ENCODE data around the gene ZNF266.

Gene ZNF266

DNA sequence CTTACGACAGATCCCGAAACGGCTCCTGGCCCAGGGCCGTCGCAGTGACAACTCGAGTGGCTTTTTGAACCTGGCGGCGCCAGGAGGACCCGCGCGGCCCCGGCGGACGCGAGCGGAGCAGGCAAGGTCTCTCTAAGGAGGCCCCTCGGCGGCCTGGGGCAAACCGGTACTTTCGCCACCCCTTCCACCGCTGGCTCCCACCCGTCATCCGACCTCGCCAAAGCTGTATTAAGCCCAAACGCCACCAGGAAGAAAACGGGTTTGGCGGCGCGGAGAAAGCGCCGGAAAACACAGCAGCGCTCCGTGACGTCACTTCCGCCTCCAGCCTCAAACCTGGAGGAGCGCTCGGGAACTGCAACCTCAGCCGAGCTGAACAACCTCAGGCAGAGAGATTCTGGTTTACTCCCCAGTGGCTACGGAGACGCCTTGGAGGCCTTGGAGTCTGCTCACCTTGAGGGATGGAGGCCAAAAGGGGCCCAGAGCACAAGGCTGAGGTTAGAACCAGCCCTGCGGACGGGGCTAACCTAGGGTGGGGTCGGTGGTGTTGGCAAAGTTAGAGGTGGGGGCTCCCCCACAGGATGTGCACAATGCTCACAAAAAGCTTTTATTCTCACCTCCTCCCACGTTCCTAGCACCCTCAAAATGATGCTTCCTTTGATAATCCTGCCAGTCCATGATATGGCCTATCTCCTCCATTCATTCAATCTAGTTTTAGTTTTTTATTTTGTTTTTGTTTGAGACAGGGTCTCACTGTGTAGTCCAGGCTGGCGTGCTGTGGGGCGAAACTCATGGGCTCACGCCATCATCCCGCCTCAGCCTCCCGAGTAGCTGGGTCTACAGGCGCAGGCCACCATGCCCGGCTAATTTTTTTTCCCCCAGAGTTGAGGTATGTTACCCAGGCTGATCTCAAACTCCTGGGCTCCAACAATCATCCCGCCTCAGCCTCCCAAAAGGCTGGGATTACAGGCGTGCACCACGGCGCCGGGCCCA, at the start of gene ZNF266:
TSS of gene ZNF266 (minus strand) at position 295 of the 990 bp plus-strand sequence. CDS start 15,484 bp downstream, outside the sequence.
- DNase-seq, result peak; percentile 93

DNA sequence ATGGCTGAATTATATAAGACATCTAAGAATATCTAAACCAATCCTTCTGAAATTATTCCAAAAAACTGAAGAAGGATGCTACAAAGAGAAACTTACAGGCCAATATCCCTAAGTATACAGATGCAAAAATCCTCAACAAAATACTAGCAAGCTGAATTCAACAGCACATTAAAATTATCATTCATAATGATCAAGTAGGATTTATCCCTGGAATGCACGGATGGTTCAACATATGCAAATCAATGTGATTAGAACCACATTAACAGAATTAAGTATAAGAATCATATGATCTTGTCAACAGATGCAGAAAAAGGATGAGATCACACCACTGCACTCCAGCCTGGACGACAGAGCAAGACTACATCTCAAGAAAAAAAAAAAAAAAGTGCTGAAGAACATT, 49.8 kb upstream of the ZNF266 start:
- DNase-seq, result no peak

DNA sequence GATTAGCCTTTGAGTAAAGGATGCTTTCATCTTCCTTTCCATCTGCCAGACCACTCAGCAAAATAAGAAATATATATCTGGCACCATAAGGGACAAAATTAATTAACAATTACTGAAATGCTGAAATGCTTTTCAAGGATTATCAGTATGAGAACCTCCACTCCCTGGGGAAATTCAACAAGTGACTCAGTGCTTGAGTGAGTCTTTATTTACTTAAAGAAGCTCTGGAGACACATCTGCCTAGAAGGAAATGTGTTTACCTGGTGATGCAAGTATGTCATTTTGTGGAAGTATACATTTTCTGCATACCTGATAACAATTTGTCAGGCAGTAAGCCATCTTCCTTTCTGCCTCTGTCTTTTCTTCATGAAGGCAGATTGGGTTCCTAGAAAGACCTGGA, 39.6 kb upstream of the ZNF266 start:
- no peak for DNase-seq

DNA sequence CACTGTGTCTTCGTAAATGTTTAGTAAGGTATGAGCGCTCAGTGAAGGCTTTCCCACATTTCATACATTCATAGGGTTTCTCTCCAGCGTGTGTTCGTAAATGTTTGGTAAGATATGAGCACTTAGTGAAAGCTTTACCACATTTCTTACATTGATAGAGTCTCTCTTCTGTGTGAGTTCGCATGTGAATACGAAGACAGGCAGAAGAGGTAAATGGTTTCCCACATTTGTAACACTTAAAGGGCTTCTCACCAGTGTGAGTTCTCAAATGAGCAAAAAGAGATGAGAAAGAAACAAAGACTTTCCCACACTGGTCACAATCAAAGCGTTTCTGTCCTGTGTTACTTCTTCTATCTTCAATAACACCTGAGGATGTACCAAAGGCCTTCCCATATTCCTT, 31.8 kb upstream of the ZNF266 start:
- no peak for DNase-seq

DNA sequence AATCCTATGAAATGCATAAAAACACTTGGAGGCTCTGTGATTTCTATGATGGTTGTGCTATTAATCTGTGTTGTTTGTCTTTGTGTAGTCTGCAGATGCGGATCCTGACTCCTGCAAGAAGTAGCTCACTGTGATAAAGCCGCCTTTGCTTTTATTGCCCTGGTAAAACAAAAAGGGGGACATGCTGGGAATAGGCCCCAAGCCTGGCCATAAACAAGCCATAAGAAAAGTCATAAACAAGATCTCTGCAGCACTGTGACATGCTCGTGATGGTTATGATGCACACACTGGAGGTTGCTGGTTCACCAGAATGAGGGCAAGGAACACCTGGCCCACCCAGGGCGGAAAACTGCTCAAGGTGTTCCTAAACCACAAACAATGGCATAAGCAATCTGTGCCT, 26.6 kb upstream of the ZNF266 start:
- no peak for DNase-seq

DNA sequence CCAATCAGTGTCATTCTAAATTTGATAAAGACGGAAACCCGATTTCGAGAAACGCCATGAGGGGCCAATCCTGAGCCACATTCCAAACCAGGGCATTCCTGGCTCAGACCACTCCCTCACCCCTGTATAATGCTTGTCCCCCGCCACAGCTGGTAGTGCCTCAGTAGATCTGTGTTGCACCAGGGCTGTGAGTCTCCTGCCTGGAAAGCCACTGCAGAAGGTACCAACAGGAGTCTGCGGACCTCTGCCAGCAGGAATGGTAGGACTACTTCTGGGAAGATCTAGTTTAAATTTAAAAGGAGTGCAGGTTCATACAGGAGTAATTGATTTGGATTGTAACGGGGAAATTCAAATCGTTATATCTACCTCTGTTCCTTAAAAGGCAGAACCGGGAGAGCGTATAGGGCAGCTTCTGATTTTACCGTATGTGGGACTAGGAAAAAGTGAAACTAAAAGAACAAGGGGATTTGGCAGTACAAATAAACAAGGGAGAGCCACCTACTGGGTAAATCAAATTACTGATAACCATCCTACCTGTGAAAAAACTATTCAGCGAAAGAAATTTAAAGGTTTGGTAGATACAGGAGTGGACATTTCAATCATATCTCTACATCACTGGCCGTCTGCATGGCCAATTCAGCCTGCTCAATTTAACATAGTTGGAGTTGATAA, 20.8 kb upstream of the ZNF266 start:
- no peak for DNase-seq

DNA sequence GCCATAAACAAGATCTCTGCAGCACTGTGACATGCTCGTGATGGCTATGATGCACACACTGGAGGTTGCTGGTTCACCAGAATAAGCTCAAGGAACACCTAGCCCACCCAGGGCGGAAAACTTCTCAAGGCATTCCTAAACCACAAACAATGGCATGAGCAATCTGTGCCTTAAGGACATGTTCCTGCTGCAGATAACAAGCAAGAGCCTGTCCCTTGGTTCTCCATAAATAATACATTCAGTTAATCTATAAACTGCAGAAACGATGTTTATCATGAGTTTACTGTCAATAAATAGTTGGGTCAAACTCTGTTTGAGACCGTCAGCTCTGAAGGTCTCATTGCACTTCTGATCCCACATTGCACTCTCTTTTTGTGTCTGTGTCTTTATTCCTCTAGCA, 18.6 kb upstream of the ZNF266 start:
- no peak for DNase-seq

DNA sequence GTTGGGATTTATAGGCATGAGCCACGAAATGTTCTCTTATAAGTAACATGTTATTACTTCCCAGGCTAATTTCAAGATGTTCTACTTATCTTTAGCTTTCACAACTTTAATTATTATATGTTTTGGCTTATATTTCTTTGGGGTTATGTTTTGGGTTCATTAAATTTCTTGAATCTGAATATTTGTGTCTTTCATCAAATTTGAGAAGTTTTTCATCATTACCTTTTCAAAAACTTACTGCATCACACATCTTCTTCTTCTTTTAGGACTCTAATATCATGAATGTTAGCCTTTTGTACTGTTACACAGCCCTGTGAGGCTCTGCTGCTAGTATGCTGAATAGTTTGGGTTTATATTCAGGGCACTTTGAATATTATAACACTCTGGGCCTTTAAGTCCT, 9.7 kb upstream of the ZNF266 start:
- DNase-seq, result no peak

DNA sequence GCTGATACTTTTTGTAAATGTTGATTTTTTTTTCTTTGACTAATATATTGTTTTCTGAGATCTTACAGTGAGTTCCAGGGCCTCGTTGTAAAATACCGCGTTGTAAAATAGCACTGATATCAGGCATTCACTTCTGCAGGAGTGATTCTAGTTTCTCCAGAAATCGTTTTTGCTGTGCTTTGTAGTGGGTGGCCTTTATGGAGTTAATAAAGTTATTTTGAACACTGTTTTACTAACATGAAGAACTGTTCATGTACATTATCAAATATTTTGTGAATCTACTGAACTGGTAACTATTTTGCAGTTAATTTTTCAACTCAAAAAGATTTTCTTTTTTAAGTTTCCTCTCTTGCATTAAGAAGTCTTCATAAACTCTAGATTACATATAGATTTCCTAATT, 985 bp upstream of the ZNF266 start:
- no peak for DNase-seq

DNA sequence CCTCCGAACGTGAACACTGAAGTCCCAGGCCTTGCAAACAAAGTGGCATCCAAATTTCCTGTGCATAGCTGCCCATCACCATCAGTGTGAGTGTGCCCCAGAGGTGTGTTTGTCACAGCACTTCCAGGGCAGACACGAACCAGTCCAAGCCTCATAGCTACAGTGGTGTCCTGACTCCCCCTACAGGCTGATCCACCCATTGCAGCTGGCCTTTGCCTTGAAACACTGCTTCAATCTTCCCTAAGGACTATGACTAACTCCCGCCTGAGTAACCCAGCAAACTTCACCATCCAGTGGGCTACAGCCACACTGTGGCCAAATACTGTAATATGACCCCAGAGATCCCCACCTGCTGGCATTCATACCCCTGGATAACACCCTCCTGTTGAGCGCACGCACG, 3.9 kb downstream of the ZNF266 start:
- peak; percentile 21 for DNase-seq

DNA sequence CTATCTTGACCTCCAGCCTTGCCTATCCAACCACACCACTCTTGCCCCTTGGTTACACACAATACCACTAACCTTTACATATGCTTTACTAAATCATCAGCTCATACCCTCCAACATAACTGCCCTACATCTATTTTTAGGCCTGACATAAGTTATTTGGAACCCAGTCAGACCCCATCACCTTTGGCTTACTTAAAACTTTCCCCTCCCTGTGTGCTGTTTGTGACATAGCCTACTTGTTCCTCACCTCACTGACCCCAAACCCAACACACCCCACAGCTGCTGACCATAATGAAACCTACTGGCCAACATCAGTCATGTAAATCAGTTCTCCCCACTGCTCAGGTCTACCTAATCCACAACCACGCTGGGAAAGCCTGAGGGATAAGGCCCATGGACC, 4.9 kb downstream of the ZNF266 start:
- no peak for DNase-seq

DNA sequence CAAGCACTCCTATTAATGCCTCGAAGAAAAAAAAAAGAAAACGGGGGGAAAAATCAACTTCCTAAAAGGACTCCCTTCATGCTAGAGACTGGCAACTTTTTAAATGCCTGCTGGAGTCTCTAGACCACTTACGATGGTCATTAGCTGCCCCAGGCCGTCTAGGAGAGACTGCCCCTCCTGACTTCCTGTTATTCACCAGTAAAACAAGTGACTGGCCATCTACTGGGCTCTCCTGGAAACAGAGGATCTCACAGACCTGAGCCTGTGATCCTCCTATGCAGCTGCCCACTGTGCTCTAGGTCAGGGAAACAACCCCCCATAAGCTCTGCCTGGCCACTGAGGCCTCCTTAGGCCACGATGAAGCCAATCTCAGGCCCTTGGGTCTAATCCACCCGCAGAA, 7.4 kb downstream of the ZNF266 start:
- DNase-seq, result no peak

DNA sequence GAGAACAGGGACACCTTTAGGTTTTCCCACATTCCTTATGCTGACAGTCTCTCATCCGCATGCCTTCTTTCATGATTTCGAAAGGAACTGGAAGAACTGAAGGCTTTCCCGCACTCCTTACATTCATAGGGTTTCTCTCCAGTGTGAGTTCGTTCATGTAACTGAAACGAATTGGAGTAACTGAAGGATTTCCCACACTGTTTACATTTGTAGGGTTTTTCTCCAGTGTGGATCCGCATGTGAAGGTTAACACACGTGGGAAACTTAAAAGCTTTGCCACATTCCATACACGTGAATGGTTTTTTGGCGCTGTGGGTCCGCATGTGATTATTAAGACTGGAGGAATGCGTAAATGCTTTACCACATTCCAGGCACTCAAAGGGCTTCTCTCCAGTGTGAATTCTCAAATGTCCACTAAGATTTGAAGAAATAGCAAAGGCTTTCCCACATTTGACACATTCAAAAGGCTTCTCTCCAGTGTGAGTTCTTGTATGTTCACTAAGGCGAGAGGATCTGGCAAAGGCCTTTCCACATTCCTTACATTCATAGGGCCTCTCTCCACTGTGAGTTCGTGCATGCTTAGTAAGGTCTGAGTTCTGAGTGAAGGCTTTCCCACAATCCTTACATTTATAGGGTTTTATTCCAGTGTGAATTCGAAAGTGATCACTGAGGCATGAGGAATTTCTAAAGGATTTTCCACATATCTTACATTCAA, 22.0 kb downstream of the ZNF266 start:
- no peak for DNase-seq

DNA sequence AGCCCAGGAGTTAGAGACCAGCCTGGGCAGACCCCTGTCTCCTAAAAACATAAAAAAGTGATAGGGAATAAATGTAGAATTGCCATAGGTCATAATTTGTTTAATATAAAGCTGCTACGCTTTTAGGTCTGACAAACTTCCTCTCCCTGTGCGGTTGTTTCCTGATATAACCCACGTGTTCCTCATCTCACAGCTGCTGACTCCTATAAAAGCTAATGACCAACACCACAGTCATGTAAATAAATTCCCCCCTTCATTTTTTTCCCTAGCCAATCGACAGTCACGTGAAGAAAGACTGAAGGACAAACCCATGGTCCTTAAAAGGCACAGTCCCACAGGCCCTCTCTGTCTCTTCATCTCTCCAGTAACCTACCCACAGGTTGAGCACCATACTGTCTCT, 27.5 kb downstream of the ZNF266 start:
- DNase-seq, result no peak

DNA sequence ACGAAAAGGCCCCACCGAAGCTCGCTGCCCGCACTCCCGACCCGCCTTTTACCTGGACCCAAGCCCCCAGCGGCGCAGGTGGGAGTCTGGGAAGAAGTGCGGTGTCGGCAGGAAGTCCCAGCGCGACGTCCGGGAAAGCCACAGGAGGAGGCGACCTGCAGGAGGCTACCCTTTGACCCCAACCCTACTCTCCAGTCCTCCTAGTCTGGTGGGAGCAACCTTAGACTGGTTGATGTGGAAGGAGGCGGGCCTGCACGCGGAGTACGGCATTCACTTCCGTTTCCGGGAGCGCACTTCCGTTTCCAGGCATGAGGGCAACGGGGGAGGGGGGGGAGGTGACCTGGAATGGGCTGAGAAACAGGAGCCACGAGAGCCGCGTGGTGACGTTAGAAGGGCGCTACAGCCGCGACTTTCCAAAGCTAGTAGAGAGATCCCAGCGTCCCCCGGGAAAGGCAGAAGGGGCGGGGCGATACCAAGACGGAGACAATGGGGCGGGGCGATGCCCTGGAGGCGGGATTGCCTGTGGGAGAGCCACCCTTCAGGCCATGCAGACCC, 28.5 kb downstream of the ZNF266 start:
- DNase-seq, result peak; percentile 71

DNA sequence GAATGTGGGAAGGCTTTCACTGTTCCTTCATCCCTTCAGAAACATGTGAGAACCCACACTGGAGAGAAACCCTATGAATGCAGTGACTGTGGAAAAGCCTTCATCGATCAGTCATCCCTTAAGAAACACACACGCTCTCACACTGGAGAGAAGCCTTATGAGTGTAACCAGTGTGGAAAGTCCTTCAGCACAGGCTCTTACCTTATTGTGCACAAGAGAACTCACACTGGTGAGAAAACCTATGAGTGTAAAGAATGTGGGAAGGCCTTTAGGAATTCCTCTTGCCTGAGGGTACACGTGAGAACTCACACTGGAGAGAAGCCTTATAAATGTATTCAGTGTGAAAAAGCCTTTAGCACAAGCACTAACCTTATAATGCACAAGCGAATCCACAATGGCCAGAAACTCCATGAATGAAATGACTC, 54.0 kb downstream of the ZNF266 start:
- DNase-seq, result no peak

DNA sequence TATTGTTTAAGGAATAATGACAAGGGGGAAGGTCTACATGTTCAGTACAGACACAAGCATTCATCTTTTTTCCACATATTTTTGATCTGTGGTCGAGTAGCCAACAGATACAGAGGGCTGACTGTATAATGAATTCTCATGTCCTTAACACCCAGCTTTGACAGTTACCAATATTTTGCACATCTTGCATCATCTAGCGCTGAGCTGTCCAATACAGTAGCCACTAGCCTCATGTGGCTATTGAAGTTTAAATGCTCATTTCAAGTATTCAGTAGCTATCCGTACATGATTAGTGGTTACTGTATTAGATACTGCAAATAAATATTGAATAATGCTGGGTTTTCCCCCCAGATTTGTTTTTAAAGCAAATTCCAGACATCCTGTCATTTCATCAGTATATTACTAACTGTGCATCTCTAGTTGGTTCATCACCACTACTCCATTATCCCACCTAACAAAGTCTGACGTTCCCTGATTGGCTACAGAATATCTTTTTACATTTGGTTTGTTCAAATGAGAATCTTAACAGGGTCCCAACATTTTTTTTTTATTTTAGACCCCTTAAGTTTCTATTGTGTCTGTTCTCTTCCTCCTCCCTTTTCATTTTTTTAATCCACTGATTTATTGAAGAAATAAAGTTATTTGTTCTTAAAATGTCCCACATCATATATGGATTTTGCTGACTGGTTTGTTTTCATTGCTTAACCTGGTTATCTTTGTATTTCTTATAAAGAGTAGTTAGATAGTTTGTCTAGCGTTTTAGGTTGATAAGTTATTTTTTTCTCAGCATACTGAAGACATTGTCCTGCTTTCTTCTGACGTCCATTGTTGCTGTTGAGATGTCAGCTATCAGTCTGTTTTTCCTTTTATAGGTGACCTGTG, 64.4 kb downstream of the ZNF266 start:
- DNase-seq, result no peak

DNA sequence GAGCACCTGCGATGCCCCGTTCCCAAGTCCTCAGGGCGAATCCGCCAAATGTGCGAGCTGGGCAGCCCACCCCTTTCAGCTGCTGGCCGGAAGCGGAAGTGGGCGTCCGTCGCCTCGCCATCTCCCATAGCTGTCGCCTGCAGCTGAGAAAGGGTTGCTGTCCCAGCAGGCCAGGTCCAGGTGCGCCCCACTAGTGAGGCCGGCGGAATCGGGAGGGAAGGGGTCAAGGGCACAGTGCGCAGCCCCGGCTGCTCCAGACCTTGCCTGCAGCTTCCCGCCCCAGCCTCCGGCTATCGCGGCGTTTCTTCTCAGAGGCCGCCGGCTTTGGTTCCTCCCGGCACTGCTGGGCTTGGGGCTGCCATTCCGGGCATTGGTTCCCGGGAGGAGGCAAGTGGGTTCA, 72.5 kb downstream of the ZNF266 start, which contains the start of gene ZNF177:
TSS of gene ZNF177 (plus strand) at position 109 of the 400 bp plus-strand sequence. CDS start 15,299 bp downstream, outside the sequence.
- no peak for DNase-seq

Measured in activated naive CD4-positive, alpha-beta T cell treated with anti-CD3 and anti-CD28 coated beads, Interleukin-2, amount 50 U/mL, for 16 hours (primary cell).